PC-9 (cell line): Measurements from ENCODE around the gene RNF13. TPM values are rescaled to one million over a fixed set of nuclear protein-coding genes. Genes with fewer than 3 reads are reported as not detected.

Source experiments
- BruUV-seq: library from RNA; stranded (reverse); fragments of 400-500 nt; replicated peaks from 2 replicates; lab custom pipeline; 2021; lab: Mats Ljungman, UMichigan
- CTCF ChIA-PET: fragments of 300-600 bp; sonication (Branson Sonifier 250); formaldehyde crosslinking; loops from one replicate; lab custom pipeline; 2022; ENCODE audit warnings: antibody characterized with exemption; lab: Charles Lee
- POLR2A ChIA-PET: fragments of 300-600 bp; sonication (Branson Sonifier 250); formaldehyde crosslinking; loops from one replicate; lab custom pipeline; 2022; ENCODE audit warnings: antibody characterized with exemption; ENCODE audit not compliant: unreplicated experiment; lab: Charles Lee
- DNase-seq, 2 experiments: peaks; one replicate each; pipeline versions ENCODE4 v3.0.0 to v3.0.0-alpha.2; 2015 to 2022; ENCODE audit warnings: mixed read lengths in 1 of 2
- H2AFZ ChIP-seq: fragments of 200-600 bp; sonication (generic); 2 replicates; pipeline ENCODE4 v1.8.1; 2017; ENCODE audit warnings: antibody characterized with exemption
- H3F3A ChIP-seq: fragments of 200-600 bp; sonication (generic); 2 replicates; pipeline ENCODE4 v1.8.1; 2017; ENCODE audit warnings: antibody characterized with exemption, mild to moderate bottlenecking, low read depth; ENCODE audit not compliant: insufficient read depth
- H3K27ac ChIP-seq: fragments of 200-600 bp; sonication (generic); 2 replicates; pipeline ENCODE4 v1.6.1; 2016; ENCODE audit warnings: mixed run types
- H3K27me3 ChIP-seq: fragments of 200-600 bp; sonication (generic); 2 replicates; pipeline ENCODE4 v1.6.1; 2016; ENCODE audit warnings: low read depth, mixed run types; ENCODE audit not compliant: insufficient read depth
- H3K36me3 ChIP-seq: fragments of 200-600 bp; sonication (generic); 2 replicates; pipeline ENCODE4 v1.6.1; 2016; ENCODE audit warnings: low read depth, mixed run types
- H3K4me1 ChIP-seq: fragments of 200-600 bp; sonication (generic); replicated peaks from 2 replicates; pipeline ENCODE4 v1.6.1; 2016; ENCODE audit warnings: mixed run types; ENCODE audit not compliant: insufficient read depth
- H3K4me2 ChIP-seq: fragments of 200-600 bp; sonication (generic); 2 replicates; pipeline ENCODE4 v1.6.1; 2017; ENCODE audit warnings: mixed run types
- H3K4me3 ChIP-seq: fragments of 200-600 bp; sonication (generic); 2 replicates; pipeline ENCODE4 v1.6.1; 2016; ENCODE audit warnings: mixed run types
- H3K79me2 ChIP-seq: fragments of 200-600 bp; sonication (generic); 2 replicates; pipeline ENCODE4 v1.6.1; 2017; ENCODE audit warnings: low read depth, mixed run types
- H3K9me2 ChIP-seq: fragments of 200-600 bp; sonication (generic); 2 replicates; pipeline ENCODE4 v1.8.1; 2017; ENCODE audit warnings: mild to moderate bottlenecking; ENCODE audit not compliant: insufficient read depth
- H3K9me3 ChIP-seq: fragments of 200-600 bp; sonication (generic); 2 replicates; pipeline ENCODE4 v1.8.1; 2016; ENCODE audit warnings: low read depth; ENCODE audit not compliant: insufficient read depth
- H4K20me1 ChIP-seq: fragments of 200-600 bp; sonication (generic); 2 replicates; pipeline ENCODE4 v1.8.1; 2017; ENCODE audit not compliant: insufficient read depth
- CTCF ChIP-seq: fragments of 200-600 bp; sonication (generic); conservative IDR thresholded peaks from 2 replicates; pipeline ENCODE4 v1.6.1; 2017; ENCODE audit warnings: mixed run types, antibody characterized with exemption, mild to moderate bottlenecking, moderate library complexity
- EZH2 ChIP-seq: fragments of 200-600 bp; sonication (generic); IDR thresholded peaks from 2 replicates; pipeline ENCODE4 v1.8.0; 2017; ENCODE audit warnings: antibody characterized with exemption, low read depth
- intact Hi-C: fragments of 100-400 bp; cut with micrococcal nuclease; formaldehyde crosslinking; loops from one replicate; pipeline ENCODE4 v1.10.0; 2022; ENCODE audit not compliant: unreplicated experiment
- total RNA-seq: library from RNA; stranded (reverse); gene quantifications from 2 replicates; pipeline ENCODE4 v1.2.3, GENCODE V29; 2021

RNF13 gene
- total RNA-seq, 1 experiment from 2014 or later = 65.0 TPM

- Histone ChIP-seq H3K4me3 (no peak overlapping the region), H2AFZ (no peak overlapping the region), H3K79me2 (no peaks in the 10 kb centered on the region; the same call in 1 of the 2 replicates), H3K9me2 (no peaks in the 10 kb centered on the region), H3K9me3 (no peaks in the 10 kb centered on the region), H3K27ac (no peak overlapping the region), H3K27me3 (no peaks in the 10 kb centered on the region), H4K20me1 (no peaks in the 10 kb centered on the region), H3K4me1 (no peaks in the 10 kb centered on the region), H3F3A (peaks cover 10% of the 10 kb centered on the region; the same call in 1 of the 2 replicates), H3K36me3 (0 out of 2 replicates have a peak, but pooled peaks cover 14% of the 10 kb centered on the region), H3K4me2 (no peak overlapping the region)
- ChIA-PET CTCF (interaction anchor here (0.6 kb wide), 1 partner anchor 203 kb away, joined by 8 read pairs; no protein-coding TSS in a partner anchor), POLR2A (interaction anchor here (0.5 kb wide), 1 partner anchor 657 kb away, joined by 4 read pairs; no protein-coding TSS in a partner anchor)
- intact Hi-C loops = no loop called here
- TF ChIP-seq EZH2 (no peak), CTCF (no peak)
- no TSS peak for BruUV-seq
- no peak for DNase-seq
Measured at GRCh38 chr3:149949181-149949580, 136.2 kb downstream of the RNF13 start.

GRCh38 chr3:149954812-149955211, 141.8 kb downstream of the RNF13 start:
- BruUV-seq = no TSS peak
- DNase-seq = no peak
- intact Hi-C loops = no loop called here
- POLR2A ChIA-PET = interaction anchor here (0.5 kb wide), 1 partner anchor 10 kb away, joined by 4 read pairs; no protein-coding TSS in a partner anchor
- H4K20me1 ChIP-seq = no peaks in the 10 kb centered on the region
- H3K9me3 ChIP-seq = no peaks in the 10 kb centered on the region
- no peaks in the 10 kb centered on the region for H3K27me3 ChIP-seq
- TF ChIP-seq CTCF (no peak), EZH2 (no peak)
- no peak overlapping the region for H3K27ac ChIP-seq
- H3F3A ChIP-seq = no peaks in the 10 kb centered on the region; the same call in 1 of the 2 replicates
- H3K79me2 ChIP-seq = 0 out of 2 replicates have a peak, but pooled peaks cover 5% of the 10 kb centered on the region
- H2AFZ ChIP-seq = no peak overlapping the region
- H3K4me3 ChIP-seq = no peak overlapping the region
- H3K4me2 ChIP-seq = no peak overlapping the region
- H3K9me2 ChIP-seq = no peaks in the 10 kb centered on the region
- no peaks in the 10 kb centered on the region for H3K4me1 ChIP-seq
- CTCF ChIA-PET = no interaction called here
- H3K36me3 ChIP-seq = peaks cover 22% of the 10 kb centered on the region

DNA sequence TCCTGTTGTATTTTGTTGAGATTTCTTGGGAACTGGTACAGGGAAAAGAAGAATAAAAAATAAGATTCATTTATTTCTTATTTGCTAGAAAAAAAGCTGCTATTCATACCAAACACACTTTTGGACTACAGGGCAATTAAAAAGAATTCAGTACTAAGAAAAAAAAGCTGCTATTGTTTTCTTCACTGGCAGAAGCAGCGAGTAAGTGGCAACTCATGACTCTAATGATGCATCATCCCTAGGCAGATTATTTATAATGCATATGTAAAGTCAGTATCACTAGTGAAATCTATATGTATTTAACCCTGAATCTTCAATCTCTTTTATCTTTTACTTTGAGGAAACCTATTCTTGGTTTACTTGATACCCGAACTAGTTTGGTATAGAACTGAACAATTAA, 142.4 kb downstream of the RNF13 start:
- no peaks in the 10 kb centered on the region for H3K9me3 ChIP-seq
- intact Hi-C loops = no loop called here
- no peak overlapping the region for H3K4me2 ChIP-seq
- H3K27ac ChIP-seq = no peak overlapping the region
- 0 out of 2 replicates have a peak, but pooled peaks cover 5% of the 10 kb centered on the region for H3K79me2 ChIP-seq
- H3K27me3 ChIP-seq = no peaks in the 10 kb centered on the region
- BruUV-seq = no TSS peak
- H3F3A ChIP-seq = no peaks in the 10 kb centered on the region; the same call in 1 of the 2 replicates
- no peak for DNase-seq
- no peak for TF ChIP-seq EZH2
- TF ChIP-seq CTCF = no peak
- POLR2A ChIA-PET = no interaction called here
- no peaks in the 10 kb centered on the region for H3K9me2 ChIP-seq
- H4K20me1 ChIP-seq = no peaks in the 10 kb centered on the region
- no peak overlapping the region for H3K4me3 ChIP-seq
- peaks cover 24% of the 10 kb centered on the region for H3K36me3 ChIP-seq
- no peaks in the 10 kb centered on the region for H3K4me1 ChIP-seq
- no peak overlapping the region for H2AFZ ChIP-seq
- CTCF ChIA-PET = no interaction called here
